Aorta (tissue), 5 donors: ENCODE results near the gene C4orf50. TPM values are rescaled to one million over a fixed set of nuclear protein-coding genes. Genes with fewer than 3 reads are reported as not detected.

Experiments
- ATAC-seq: fragments of 200-7000 bp; cut with Tn5 transposase; one replicate; pipeline ENCODE4 v1.9.1; 2022; ENCODE audit warnings: moderate library complexity; ENCODE audit not compliant: low FRiP score
- DNase-seq, 2 donors: peaks; one replicate each; pipeline ENCODE4 v3.0.0-alpha.2; 2020
- H3K27ac ChIP-seq, 2 donors: one replicate each; pipeline ENCODE4 v1.5.1; 2013; ENCODE audit warnings: low read length in 2 of 2, mild to moderate bottlenecking in 2 of 2, moderate library complexity in 2 of 2, control low read depth in 1 of 2, inconsistent platforms in 1 of 2, low read depth in 1 of 2
- H3K27me3 ChIP-seq, 2 donors: one replicate each; pipeline ENCODE4 v1.6.1; 2013; ENCODE audit warnings: control low read depth in 1 of 2, low read length in 1 of 2, mild to moderate bottlenecking in 1 of 2, moderate library complexity in 1 of 2; ENCODE audit not compliant: insufficient read depth in 2 of 2, control insufficient read depth in 1 of 2
- H3K36me3 ChIP-seq, 2 donors: one replicate each; pipeline ENCODE4 v1.6.1; 2013; ENCODE audit warnings: control low read depth in 1 of 2, low read length in 1 of 2, mild to moderate bottlenecking in 1 of 2; ENCODE audit not compliant: insufficient read depth in 2 of 2, control insufficient read depth in 1 of 2
- H3K4me1 ChIP-seq, 2 donors: one replicate each; pipeline ENCODE4 v1.6.1; 2013; ENCODE audit warnings: low read length in 2 of 2, control low read depth in 1 of 2, mild to moderate bottlenecking in 1 of 2, moderate library complexity in 1 of 2; ENCODE audit not compliant: insufficient read depth in 2 of 2, control insufficient read depth in 1 of 2
- H3K4me3 ChIP-seq, 2 donors: one replicate each; pipeline ENCODE4 v1.5.1; 2013; ENCODE audit warnings: low read length in 2 of 2, control low read depth in 1 of 2, mild to moderate bottlenecking in 1 of 2
- H3K9me3 ChIP-seq: one replicate; pipeline ENCODE4 v1.6.1; 2013; ENCODE audit warnings: mild to moderate bottlenecking, low read length; ENCODE audit not compliant: control insufficient read depth
- WGBS, 2 donors: extraction: QIAGEN DNeasy Blood & Tissue Kit; methylation state at CpG; one replicate each; pipeline ENCODE4 v1.1.7; 2013; 5-methylcytosine and 5-hydroxymethylcytosine counted together
- intact Hi-C, 2 donors: fragments of 100-400 bp; cut with DNase I; formaldehyde crosslinking; loops; one replicate each; pipeline versions ENCODE4 v1.14.2 to v1.15.0; 2022
- polyA plus RNA-seq, 2 donors: library from polyadenylated mRNA; stranded (reverse); fragments of 200-250 nt; gene quantifications; one replicate each; pipeline ENCODE4 v1.2.3, GENCODE V29; 2013
- total RNA-seq, 2 donors: library from RNA; stranded (reverse); fragmentation: NEBNext Ultra II Directional; extraction: Animal tissue kit (Norgen Biotek cat#: 25700); gene quantifications; one replicate each; pipeline ENCODE4 v1.2.1, GENCODE V29; 2021
- donor health status: healthy with polysubstance abuse.
- donor health status: Bipolar disorder and iron deficiency.
- donor health status: DM: no; HTN: no; CAD: no.
- donor health status: DM: no; HTN: no; CAD: no.
- donor health status: DM: yes; HTN: yes; CAD: no.

C4orf50 gene
- total and polyA plus RNA-seq, 4 donors, result 0.03 to 0.06 TPM; not detected in 2

DNA sequence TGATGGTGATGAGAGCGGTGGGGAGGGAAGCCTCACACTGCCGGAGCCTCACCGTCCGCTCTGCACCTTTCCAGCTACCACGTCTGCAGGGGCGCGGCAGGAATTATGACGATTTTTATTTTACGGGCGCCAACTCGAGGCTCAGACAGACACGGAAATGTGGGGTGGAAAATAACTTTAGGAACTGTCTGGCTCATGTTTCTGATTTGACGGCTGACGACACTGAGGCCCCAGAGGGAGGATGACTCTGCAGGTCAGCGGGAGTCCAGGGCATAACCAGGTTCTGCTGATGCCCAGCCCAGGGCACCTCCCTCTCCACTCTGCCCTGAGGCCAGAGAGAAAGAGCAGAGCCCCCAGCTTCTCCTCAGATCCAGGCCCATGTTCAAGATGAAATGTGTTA, 43.9 kb downstream of the C4orf50 start:
- ATAC-seq (no peak), DNase-seq (no peak)
- 71% methylated on average over 15 of the region's 15 CpGs for WGBS, 2 donors

DNA sequence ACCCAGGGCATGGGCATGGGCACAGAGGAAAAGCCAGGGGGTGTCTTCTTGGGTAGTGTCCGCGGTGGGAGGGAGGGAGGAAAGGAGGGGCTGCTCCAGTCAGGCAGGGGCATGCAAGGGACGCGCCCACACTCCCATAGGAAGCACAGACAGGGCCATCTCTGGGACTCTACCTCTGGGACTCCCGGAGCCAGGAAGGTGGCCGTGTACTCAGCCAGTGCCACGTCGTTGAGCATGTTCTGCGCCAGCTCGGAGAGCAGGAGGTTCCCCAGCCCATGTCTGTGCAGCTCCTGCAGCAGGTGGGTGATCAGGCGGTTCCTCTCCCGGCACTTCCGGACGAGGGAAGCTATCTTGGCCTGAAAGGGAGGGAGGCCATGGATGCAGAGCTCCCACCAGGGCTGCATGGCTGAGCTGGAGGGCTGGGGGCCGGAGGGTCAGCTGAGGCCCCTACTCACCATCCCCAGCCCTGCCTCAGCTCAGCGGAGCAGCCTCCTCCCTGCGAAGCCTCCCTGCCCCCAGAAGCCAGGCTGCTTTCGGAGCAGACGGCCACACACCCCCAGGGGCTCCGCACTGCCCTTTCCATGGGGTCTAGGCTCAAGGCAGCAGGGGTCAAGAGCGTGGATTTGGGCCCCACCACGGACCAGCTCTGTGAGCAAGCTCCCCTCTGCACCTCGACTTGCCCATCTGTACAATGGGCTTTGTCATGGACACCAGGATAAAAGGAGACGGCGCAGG, 44.6 kb downstream of the C4orf50 start:
- Histone ChIP-seq H3K4me3 (no peak overlapping the region), H3K27ac (no peak overlapping the region), H3K4me1 (no peaks in the 10 kb centered on the region), H3K9me3 (no peaks in the 10 kb centered on the region), H3K36me3 (no peaks in the 10 kb centered on the region), H3K27me3 (no peaks in the 10 kb centered on the region)
- ATAC-seq (no peak), DNase-seq (no peak)
- 82 to 83% methylated on average over 25 of the region's 25 CpGs for WGBS, 2 donors
- intact Hi-C loops, result no loop called here

More for the DNA sequence above, 43.9 kb downstream of the C4orf50 start:
- intact Hi-C loops, result no loop called here
- no peaks in the 10 kb centered on the region for H3K9me3 ChIP-seq
- H3K4me1 ChIP-seq, result no peaks in the 10 kb centered on the region
- H3K4me3 ChIP-seq, result no peak overlapping the region
- no peaks in the 10 kb centered on the region for H3K36me3 ChIP-seq
- H3K27me3 ChIP-seq, result no peaks in the 10 kb centered on the region
- no peak overlapping the region for H3K27ac ChIP-seq

DNA sequence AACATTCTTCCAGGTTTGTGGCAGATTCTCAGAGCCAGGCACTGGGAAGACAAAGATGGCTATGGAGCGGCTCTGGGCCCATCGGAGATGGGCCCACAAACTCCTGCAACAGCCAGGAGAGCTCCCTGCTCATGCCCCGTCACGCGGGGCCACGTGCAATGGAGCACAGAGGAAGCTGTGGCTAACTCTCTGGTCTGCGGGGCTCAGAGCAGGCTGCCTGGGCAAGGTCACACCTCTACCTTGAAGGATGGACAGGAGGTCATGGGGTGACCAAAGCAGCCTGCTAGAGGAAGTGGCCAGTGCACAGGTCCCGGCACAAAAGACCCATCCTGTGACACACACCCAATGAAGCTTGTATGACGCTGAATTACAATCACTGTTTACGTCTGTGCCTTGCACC, 45.2 kb downstream of the C4orf50 start:
- Histone ChIP-seq H3K27ac (no peak overlapping the region), H3K4me3 (no peak overlapping the region), H3K9me3 (no peaks in the 10 kb centered on the region), H3K36me3 (no peaks in the 10 kb centered on the region), H3K27me3 (no peaks in the 10 kb centered on the region), H3K4me1 (no peaks in the 10 kb centered on the region)
- no peak for ATAC-seq
- DNase-seq, result no peak
- WGBS, 2 donors, result 69 to 74% methylated on average over 10 of the region's 10 CpGs
- intact Hi-C loops, result no loop called here

DNA sequence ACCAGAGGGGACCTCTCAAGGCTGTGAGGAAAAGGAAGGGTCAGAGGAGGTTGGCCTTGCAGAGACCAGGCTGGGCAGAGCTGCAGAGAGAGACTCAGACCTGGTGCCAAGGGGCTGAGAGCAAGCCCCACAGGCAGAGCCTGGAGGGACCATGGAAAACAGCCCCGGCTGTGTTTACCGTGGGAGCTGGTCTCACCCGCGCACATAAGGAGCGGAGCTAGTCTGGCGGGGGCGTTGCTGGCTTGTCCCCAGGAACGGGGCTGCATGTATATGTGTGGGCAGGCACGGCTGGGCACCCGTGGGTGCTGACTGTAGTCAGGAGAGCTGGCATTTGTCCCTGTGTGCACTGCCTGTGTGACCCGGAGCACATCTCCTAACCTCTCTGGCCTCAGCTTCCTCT, 45.7 kb downstream of the C4orf50 start:
- Histone ChIP-seq H3K27ac (no peak overlapping the region), H3K4me1 (no peaks in the 10 kb centered on the region), H3K36me3 (no peaks in the 10 kb centered on the region), H3K27me3 (no peaks in the 10 kb centered on the region), H3K9me3 (no peaks in the 10 kb centered on the region), H3K4me3 (no peak overlapping the region)
- intact Hi-C loops, result no loop called here
- 75 to 81% methylated on average over 11 of the region's 11 CpGs for WGBS, 2 donors
- DNase-seq (no peak), ATAC-seq (no peak)

DNA sequence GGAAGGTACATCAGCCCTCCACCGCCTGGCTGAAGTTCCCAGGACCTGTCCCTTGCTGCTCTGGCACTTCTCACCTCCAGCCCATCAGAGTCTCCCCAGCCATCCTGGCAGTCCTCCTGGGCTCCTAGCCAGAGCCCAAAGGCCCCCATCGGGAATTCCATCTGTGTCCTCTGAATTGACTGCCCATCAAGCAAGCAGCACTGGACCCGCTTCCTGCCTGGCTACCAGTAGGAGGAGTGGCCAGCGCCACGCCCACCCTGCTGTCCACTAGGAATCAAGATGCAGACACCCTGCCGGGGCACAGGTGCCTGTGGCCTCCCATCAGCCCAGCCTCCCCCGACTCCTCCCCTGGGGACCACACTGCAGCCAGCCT, 47.2 kb downstream of the C4orf50 start:
- intact Hi-C loops, result no loop called here
- Histone ChIP-seq H3K4me1 (no peaks in the 10 kb centered on the region), H3K9me3 (no peaks in the 10 kb centered on the region), H3K27ac (no peak overlapping the region), H3K36me3 (no peaks in the 10 kb centered on the region), H3K4me3 (no peak overlapping the region), H3K27me3 (no peaks in the 10 kb centered on the region)
- no peak for DNase-seq
- no peak for ATAC-seq
- WGBS, 2 donors, result 53 to 54% methylated on average over 7 of the region's 7 CpGs

DNA sequence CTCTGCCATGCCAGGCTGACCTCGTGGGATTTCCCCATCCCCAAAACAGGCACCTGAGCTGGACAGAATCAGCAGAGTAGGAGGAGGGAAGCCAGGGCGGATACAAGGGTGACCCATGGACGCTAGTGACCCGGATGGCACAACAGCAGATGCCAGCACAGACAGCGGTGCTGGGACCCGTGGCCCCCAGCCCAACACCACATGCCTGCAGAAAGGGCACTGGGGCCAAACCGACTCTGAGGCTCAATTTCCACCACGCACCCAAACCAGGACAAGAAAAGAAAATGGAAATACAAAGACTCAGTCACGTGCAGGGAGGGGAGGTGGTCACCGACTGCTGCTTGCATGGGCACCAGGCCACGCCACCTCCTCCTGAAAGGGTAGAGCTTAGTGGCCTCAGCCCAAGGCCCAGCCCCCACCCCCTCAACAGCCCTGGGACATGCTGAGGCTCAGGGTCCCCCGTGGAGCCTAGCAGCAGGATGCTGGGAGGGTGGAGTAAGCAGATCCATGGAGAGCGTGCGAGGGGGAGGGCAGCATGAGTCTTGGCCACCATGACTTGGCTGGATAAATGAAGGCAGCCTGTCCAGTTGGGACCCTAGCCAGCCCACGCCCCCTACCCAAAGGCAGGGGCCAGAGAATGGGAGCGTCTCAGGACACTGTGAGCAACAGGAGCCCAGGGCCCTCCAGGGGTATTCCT, 47.7 kb downstream of the C4orf50 start:
- peak; percentile 46 for ATAC-seq
- no peaks in the 10 kb centered on the region for H3K36me3 ChIP-seq
- H3K27me3 ChIP-seq, result no peaks in the 10 kb centered on the region
- no peak for DNase-seq
- intact Hi-C loops, result no loop called here
- no peak overlapping the region for H3K4me3 ChIP-seq
- H3K27ac ChIP-seq, result no peak overlapping the region
- WGBS, 2 donors, result 69 to 74% methylated on average over 15 to 16 of the region's 16 CpGs
- H3K9me3 ChIP-seq, result no peaks in the 10 kb centered on the region
- no peaks in the 10 kb centered on the region for H3K4me1 ChIP-seq

GRCh38 chr4:5969777-5970176, 48.5 kb downstream of the C4orf50 start:
- H3K36me3 ChIP-seq, result no peaks in the 10 kb centered on the region
- H3K4me1 ChIP-seq, result no peaks in the 10 kb centered on the region
- intact Hi-C loops, result no loop called here
- ATAC-seq (no peak), DNase-seq (no peak)
- no peak overlapping the region for H3K27ac ChIP-seq
- no peaks in the 10 kb centered on the region for H3K27me3 ChIP-seq
- WGBS, 2 donors, result 64 to 68% methylated on average over 6 of the region's 6 CpGs
- H3K9me3 ChIP-seq, result no peaks in the 10 kb centered on the region
- H3K4me3 ChIP-seq, result no peak overlapping the region

- 76 to 81% methylated on average over 5 of the region's 5 CpGs for WGBS, 2 donors
- intact Hi-C loops, result no loop called here
- Histone ChIP-seq H3K9me3 (no peaks in the 10 kb centered on the region), H3K27ac (no peak overlapping the region), H3K36me3 (no peaks in the 10 kb centered on the region), H3K4me1 (no peaks in the 10 kb centered on the region), H3K27me3 (no peaks in the 10 kb centered on the region), H3K4me3 (no peak overlapping the region)
- DNase-seq, result no peak
- no peak for ATAC-seq
These were observed 48.9 kb downstream of the C4orf50 start for GRCh38 chr4:5969336-5969735.

DNA sequence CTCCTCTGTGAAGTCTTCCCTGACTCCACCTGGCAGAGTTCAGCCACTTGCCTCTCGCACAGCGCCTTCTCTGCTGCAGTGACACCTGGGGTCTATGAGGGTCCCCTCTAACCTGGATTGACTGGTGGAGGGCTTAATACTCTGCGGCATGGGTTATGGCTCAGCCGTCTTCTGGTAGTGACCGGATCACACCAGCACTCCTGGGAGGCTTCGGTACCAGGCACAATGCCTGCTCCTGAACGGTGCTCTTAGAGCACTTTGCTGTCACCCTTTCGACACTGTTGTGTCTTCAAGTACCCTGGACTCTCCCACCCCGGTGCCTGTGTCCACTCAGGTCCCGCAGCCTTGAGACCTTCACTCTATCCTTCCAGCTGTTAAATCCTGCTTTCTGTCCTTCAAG, 50.0 kb downstream of the C4orf50 start:
- H3K27ac ChIP-seq, result no peak overlapping the region
- DNase-seq (no peak), ATAC-seq (no peak)
- no peak overlapping the region for H3K4me3 ChIP-seq
- no peaks in the 10 kb centered on the region for H3K27me3 ChIP-seq
- H3K4me1 ChIP-seq, result no peaks in the 10 kb centered on the region
- WGBS, 2 donors, result 91 to 94% methylated on average over 10 of the region's 10 CpGs
- H3K9me3 ChIP-seq, result no peaks in the 10 kb centered on the region
- no peaks in the 10 kb centered on the region for H3K36me3 ChIP-seq
- intact Hi-C loops, result no loop called here
